T-helper 1 cell treated with Interleukin-12 subunit alpha and Interleukin-12 subunit beta and Interleukin-4 antibody, amounts not matched to agents 30 μg/mL and 1 μg/mL, for 36 hours (primary cell): ENCODE measurements around the gene CUL7.

ENCODE experiments used
- H3K27ac Mint-ChIP-seq: one replicate; pipeline ENCODE4 v1.8.0; 2021; ENCODE audit warnings: mild to moderate bottlenecking, mixed read lengths
- H3K27me3 Mint-ChIP-seq: one replicate; pipeline ENCODE4 v1.8.0; 2021; ENCODE audit warnings: low read depth, mixed read lengths
- H3K36me3 Mint-ChIP-seq: one replicate; pipeline ENCODE4 v1.8.0; 2021; ENCODE audit warnings: low read depth, mixed read lengths
- H3K4me1 Mint-ChIP-seq: one replicate; pipeline ENCODE4 v1.8.0; 2021; ENCODE audit warnings: low read depth, mixed read lengths
- H3K4me3 Mint-ChIP-seq: one replicate; pipeline ENCODE4 v1.8.0; 2021; ENCODE audit warnings: mild to moderate bottlenecking, moderate library complexity, mixed read lengths
- H3K9me3 Mint-ChIP-seq: one replicate; pipeline ENCODE4 v1.8.0; 2021; ENCODE audit warnings: mixed read lengths

CUL7 gene

GRCh38 chr6:43020847-43021246 lies 32.8 kb downstream of the CUL7 start:
- Mint-ChIP-seq H3K9me3 (no peaks in the 10 kb centered on the region), H3K4me1 (peaks cover 24% of the 10 kb centered on the region), H3K27me3 (no peaks in the 10 kb centered on the region), H3K36me3 (peaks cover 44% of the 10 kb centered on the region), H3K27ac (peak overlapping the region; percentile 80), H3K4me3 (peak overlapping the region; percentile 83)

GRCh38 chr6:43020052-43020705 lies 33.5 kb downstream of the CUL7 start:
- H3K36me3 Mint-ChIP-seq, result peaks cover 41% of the 10 kb centered on the region
- peaks cover 25% of the 10 kb centered on the region for H3K4me1 Mint-ChIP-seq
- peak overlapping the region; percentile 76 for H3K27ac Mint-ChIP-seq
- no peaks in the 10 kb centered on the region for H3K9me3 Mint-ChIP-seq
- no peaks in the 10 kb centered on the region for H3K27me3 Mint-ChIP-seq
- peak overlapping the region; percentile 59 for H3K4me3 Mint-ChIP-seq

GRCh38 chr6:43019152-43019551 lies 34.5 kb downstream of the CUL7 start:
- H3K4me1 Mint-ChIP-seq, result peaks cover 25% of the 10 kb centered on the region
- H3K9me3 Mint-ChIP-seq, result no peaks in the 10 kb centered on the region
- H3K4me3 Mint-ChIP-seq, result no peak overlapping the region
- H3K36me3 Mint-ChIP-seq, result peaks cover 31% of the 10 kb centered on the region
- no peaks in the 10 kb centered on the region for H3K27me3 Mint-ChIP-seq
- H3K27ac Mint-ChIP-seq, result no peak overlapping the region

GRCh38 chr6:43016943-43017334 lies 36.7 kb downstream of the CUL7 start:
- H3K4me1 Mint-ChIP-seq, result peaks cover 41% of the 10 kb centered on the region
- no peaks in the 10 kb centered on the region for H3K9me3 Mint-ChIP-seq
- H3K36me3 Mint-ChIP-seq, result peaks cover 31% of the 10 kb centered on the region
- no peak overlapping the region for H3K4me3 Mint-ChIP-seq
- no peak overlapping the region for H3K27ac Mint-ChIP-seq
- no peaks in the 10 kb centered on the region for H3K27me3 Mint-ChIP-seq

GRCh38 chr6:43016176-43016942 lies 37.3 kb downstream of the CUL7 start:
- no peak overlapping the region for H3K27ac Mint-ChIP-seq
- no peaks in the 10 kb centered on the region for H3K27me3 Mint-ChIP-seq
- H3K4me3 Mint-ChIP-seq, result peak overlapping the region; percentile 58
- H3K9me3 Mint-ChIP-seq, result no peaks in the 10 kb centered on the region
- H3K36me3 Mint-ChIP-seq, result peaks cover 35% of the 10 kb centered on the region
- peaks cover 44% of the 10 kb centered on the region for H3K4me1 Mint-ChIP-seq

GRCh38 chr6:43014434-43014909 lies 39.2 kb downstream of the CUL7 start:
- peak overlapping the region; percentile 89 for H3K27ac Mint-ChIP-seq
- no peaks in the 10 kb centered on the region for H3K27me3 Mint-ChIP-seq
- H3K4me1 Mint-ChIP-seq, result peaks cover 40% of the 10 kb centered on the region
- H3K4me3 Mint-ChIP-seq, result peak overlapping the region; percentile 97
- peaks cover 36% of the 10 kb centered on the region for H3K36me3 Mint-ChIP-seq
- no peaks in the 10 kb centered on the region for H3K9me3 Mint-ChIP-seq

- H3K36me3 Mint-ChIP-seq, result peaks cover 35% of the 10 kb centered on the region
- H3K4me1 Mint-ChIP-seq, result peaks cover 39% of the 10 kb centered on the region
- H3K27me3 Mint-ChIP-seq, result no peaks in the 10 kb centered on the region
Measured at GRCh38 chr6:43013843-43014433, 39.7 kb downstream of the CUL7 start, which contains the start of the genes KLHDC3 and MEA1. Gene KLHDC3, plus strand, starts transcription at chr6:43014249. Its CDS starts 2,944 bp downstream, at chr6:43017193. Gene MEA1, minus strand, starts transcription at chr6:43013946. Its CDS starts 133 bp downstream, at chr6:43013813.

GRCh38 chr6:43013097-43013842 lies 40.4 kb downstream of the CUL7 start:
- Mint-ChIP-seq H3K4me3 (peak overlapping the region; percentile 97), H3K27ac (peak overlapping the region; percentile 89), H3K27me3 (no peaks in the 10 kb centered on the region), H3K36me3 (peaks cover 34% of the 10 kb centered on the region), H3K9me3 (no peaks in the 10 kb centered on the region), H3K4me1 (peaks cover 39% of the 10 kb centered on the region)

More at GRCh38 chr6:43013843-43014433, 39.7 kb downstream of the CUL7 start, which contains the start of the genes KLHDC3 and MEA1:
- Mint-ChIP-seq H3K9me3 (no peaks in the 10 kb centered on the region), H3K27ac (peak within 1 kb of the TSS; percentile 89), H3K4me3 (peak within 1 kb of the TSS; percentile 97)

- H3K4me3 Mint-ChIP-seq, result peak overlapping the region; percentile 97
- H3K27ac Mint-ChIP-seq, result no peak overlapping the region
- H3K9me3 Mint-ChIP-seq, result no peaks in the 10 kb centered on the region
- H3K27me3 Mint-ChIP-seq, result no peaks in the 10 kb centered on the region
- H3K4me1 Mint-ChIP-seq, result peaks cover 36% of the 10 kb centered on the region
- peaks cover 29% of the 10 kb centered on the region for H3K36me3 Mint-ChIP-seq
Measured at GRCh38 chr6:43012364-43012763, 41.3 kb downstream of the CUL7 start.

GRCh38 chr6:43011207-43011606 lies 42.4 kb downstream of the CUL7 start:
- Mint-ChIP-seq H3K36me3 (peaks cover 30% of the 10 kb centered on the region), H3K27me3 (no peaks in the 10 kb centered on the region), H3K4me3 (no peak overlapping the region), H3K27ac (no peak overlapping the region), H3K4me1 (peaks cover 35% of the 10 kb centered on the region), H3K9me3 (no peaks in the 10 kb centered on the region)

- H3K36me3 Mint-ChIP-seq, result peaks cover 28% of the 10 kb centered on the region
- H3K27ac Mint-ChIP-seq, result no peak overlapping the region
- H3K9me3 Mint-ChIP-seq, result no peaks in the 10 kb centered on the region
- no peak overlapping the region for H3K4me3 Mint-ChIP-seq
- H3K4me1 Mint-ChIP-seq, result peaks cover 22% of the 10 kb centered on the region
- no peaks in the 10 kb centered on the region for H3K27me3 Mint-ChIP-seq
Measured at GRCh38 chr6:43009124-43009523, 44.5 kb downstream of the CUL7 start.

- Mint-ChIP-seq H3K27me3 (no peaks in the 10 kb centered on the region), H3K27ac (no peak overlapping the region), H3K36me3 (peaks cover 25% of the 10 kb centered on the region), H3K9me3 (no peaks in the 10 kb centered on the region), H3K4me3 (no peak overlapping the region), H3K4me1 (peaks cover 7% of the 10 kb centered on the region)
Measured at GRCh38 chr6:43007126-43007525, 46.5 kb downstream of the CUL7 start.

GRCh38 chr6:43006251-43006650 lies 47.4 kb downstream of the CUL7 start:
- Mint-ChIP-seq H3K4me1 (peaks cover 2% of the 10 kb centered on the region), H3K36me3 (peaks cover 20% of the 10 kb centered on the region), H3K27me3 (no peaks in the 10 kb centered on the region), H3K9me3 (no peaks in the 10 kb centered on the region), H3K4me3 (no peak overlapping the region), H3K27ac (no peak overlapping the region)

GRCh38 chr6:43005844-43006243 lies 47.8 kb downstream of the CUL7 start:
- Mint-ChIP-seq H3K4me3 (no peak overlapping the region), H3K4me1 (peaks cover 2% of the 10 kb centered on the region), H3K36me3 (peaks cover 20% of the 10 kb centered on the region), H3K27ac (no peak overlapping the region), H3K27me3 (no peaks in the 10 kb centered on the region), H3K9me3 (no peaks in the 10 kb centered on the region)
